Measurements from ENCODE around the gene WDR70.
A peak's percentile ranks its signal among the peaks of the same experiment; 100 is the strongest.

WDR70 gene

DNA sequence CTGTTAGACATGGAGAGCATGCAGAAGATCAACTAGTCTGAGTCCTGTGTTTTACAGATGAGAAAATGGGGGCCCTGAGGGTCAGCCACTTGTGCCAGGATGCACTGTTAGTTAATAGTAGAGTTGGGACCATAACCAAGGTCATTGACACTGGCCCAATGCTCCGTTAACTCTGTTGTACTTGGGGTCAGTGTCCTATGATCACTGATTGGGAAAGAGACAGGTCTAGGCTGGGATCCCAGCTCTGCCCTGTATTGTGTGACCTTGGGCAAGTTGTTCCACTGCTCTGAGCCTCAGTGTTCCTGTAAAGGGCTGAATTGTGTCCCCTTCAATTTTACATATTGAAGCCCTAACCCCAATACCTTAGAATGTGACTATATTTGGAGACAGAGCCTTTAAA is 390.7 kb downstream of the WDR70 start:
- no peak for TF ChIP-seq CTCF (IDR thresholded peaks at IDR 0.05)

DNA sequence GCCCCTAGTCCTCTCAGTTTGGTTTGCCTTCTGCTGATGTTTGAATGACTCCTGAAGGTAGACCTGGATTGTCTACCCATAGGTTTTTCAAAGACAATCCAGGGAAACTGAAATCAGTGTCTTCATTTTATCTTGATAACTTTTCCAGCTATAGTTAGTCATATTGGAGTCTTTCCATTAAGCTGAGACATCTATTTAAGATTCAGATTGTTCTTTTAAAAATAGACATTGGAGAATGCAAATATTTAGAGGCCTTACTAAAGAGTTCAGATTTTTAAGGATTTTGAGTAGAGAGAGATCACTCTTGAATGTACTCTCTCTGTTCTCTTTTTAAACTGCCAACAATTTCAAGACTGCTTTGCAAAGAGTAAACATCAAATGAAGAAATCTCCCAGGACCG is 391.7 kb downstream of the WDR70 start:
- TF ChIP-seq CTCF (IDR thresholded peaks at IDR 0.05) = no peak

DNA sequence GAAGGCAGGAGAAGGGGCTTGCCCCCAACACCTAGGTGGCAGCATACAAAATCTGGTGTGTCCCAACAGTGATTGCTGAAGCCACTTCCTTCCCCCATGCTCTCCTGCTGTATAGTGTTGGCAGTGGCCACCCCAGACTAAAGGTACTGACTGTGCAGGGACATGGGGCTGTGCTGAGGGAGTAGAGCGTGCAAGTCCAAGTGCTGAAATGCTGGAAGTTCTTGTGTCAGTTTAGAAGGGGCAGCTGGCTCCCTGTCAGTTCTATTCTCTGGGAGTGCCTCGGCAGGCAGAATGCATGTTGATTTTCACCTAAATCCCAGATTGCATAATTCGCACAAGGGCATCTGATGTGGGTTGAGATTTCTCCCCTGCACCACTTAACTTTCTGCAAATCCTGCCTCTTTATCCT is 392.1 kb downstream of the WDR70 start:
- no peak for TF ChIP-seq CTCF (IDR thresholded peaks at IDR 0.05)

GRCh38 chr5:37771731-37772130 is 392.6 kb downstream of the WDR70 start:
- TF ChIP-seq CTCF (IDR thresholded peaks at IDR 0.05) = no peak

DNA sequence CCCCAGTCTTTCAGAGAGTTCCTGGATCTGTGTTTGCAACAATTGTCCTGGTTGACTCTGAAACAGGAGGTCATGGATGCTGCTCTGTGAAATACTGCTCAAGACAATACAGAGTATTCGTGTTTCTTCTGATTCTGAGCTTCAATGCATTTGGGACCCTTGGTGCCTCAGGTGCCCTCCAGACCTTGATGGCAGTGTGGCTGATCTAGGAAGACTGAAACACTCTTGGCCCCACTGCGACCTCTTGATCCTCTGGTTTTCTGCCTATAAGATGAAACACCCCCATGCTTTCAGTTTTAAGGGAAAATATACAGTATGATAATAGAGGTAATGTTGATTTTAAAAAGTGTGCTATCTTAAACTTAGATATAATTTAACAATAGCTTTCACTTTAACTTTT is 393.1 kb downstream of the WDR70 start:
- TF ChIP-seq CTCF (IDR thresholded peaks at IDR 0.05) = no peak

DNA sequence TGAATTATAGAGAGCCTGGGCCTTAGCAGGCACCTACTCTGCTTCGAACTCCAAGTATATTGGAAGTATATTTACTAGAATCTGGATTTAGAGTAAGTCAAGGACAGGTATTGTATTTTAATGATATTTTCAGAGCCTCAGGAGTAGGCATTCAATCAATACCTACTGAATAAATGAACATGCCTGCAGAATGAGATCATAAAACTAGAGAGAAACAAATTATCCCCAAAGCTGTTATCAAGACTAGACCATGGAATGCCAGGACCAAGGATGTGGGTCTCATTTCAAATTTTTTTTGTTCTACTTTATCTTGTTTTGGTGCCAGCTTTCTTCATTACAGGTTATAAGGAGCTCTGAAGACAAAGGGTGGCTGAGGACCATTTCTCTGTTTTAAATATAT is 394.7 kb downstream of the WDR70 start:
- no peak for TF ChIP-seq CTCF (IDR thresholded peaks at IDR 0.05)

- TF ChIP-seq CTCF (IDR thresholded peaks at IDR 0.05) = peak; percentile 73
Measured at GRCh38 chr5:37774912-37775483, 395.9 kb downstream of the WDR70 start.

- no peak for TF ChIP-seq CTCF (IDR thresholded peaks at IDR 0.05)
Measured at GRCh38 chr5:37776826-37777225, 397.7 kb downstream of the WDR70 start.

All from LNCAP (cell line).